IMR-90 (cell line): ENCODE results near the gene HSPB7. TPM values are rescaled to one million over a fixed set of nuclear protein-coding genes. Genes with fewer than 3 reads are reported as not detected.
A peak's percentile ranks its signal among the peaks of the same experiment; 100 is the strongest.

ENCODE experiments used
- ATAC-seq: fragments of 200-7000 bp; cut with Tn5 transposase; 2 replicates; pipeline ENCODE4 v1.9.1; 2020; ENCODE audit warnings: low read depth, mild to moderate bottlenecking, moderate library complexity
- BruUV-seq: library from RNA; stranded (reverse); fragments of 400-500 nt; replicated peaks from 2 replicates; lab custom pipeline; 2021; lab: Mats Ljungman, UMichigan
- CTCF ChIA-PET: fragments of 300-600 bp; formaldehyde crosslinking; extraction: SDS; loops from one replicate; lab custom pipeline; 2021; ENCODE audit warnings: antibody characterized with exemption; lab: Yijun Ruan, JAX
- POLR2A ChIA-PET: fragments of 300-600 bp; sonication (Branson Sonifier 250); formaldehyde crosslinking; loops from one replicate; lab custom pipeline; 2022; ENCODE audit warnings: antibody characterized with exemption; ENCODE audit not compliant: unreplicated experiment; lab: Charles Lee
- DNase-seq: peaks from one replicate; pipeline ENCODE4 v3.0.0; 2013
- H2AFZ ChIP-seq: replicated peaks from 2 replicates; pipeline ENCODE3; 2013; ENCODE audit warnings: low read length, mild to moderate bottlenecking; ENCODE audit not compliant: poor library complexity
- H2AK5ac ChIP-seq: 2 replicates; pipeline ENCODE4 v1.6.1; 2013; ENCODE audit warnings: low read depth, low read length, inconsistent platforms
- H2AK9ac ChIP-seq: replicated peaks from 2 replicates; pipeline ENCODE3; 2013; ENCODE audit warnings: mild to moderate bottlenecking, low read depth, low read length, moderate library complexity; ENCODE audit not compliant: poor library complexity
- H2BK120ac ChIP-seq: 2 replicates; pipeline ENCODE4 v1.6.1; 2013; ENCODE audit warnings: low read depth, low read length, inconsistent platforms
- H2BK15ac ChIP-seq: 3 replicates; pipeline ENCODE4 v1.6.1; 2013; ENCODE audit warnings: low read depth, low read length, inconsistent platforms
- H2BK20ac ChIP-seq: 2 replicates; pipeline ENCODE4 v1.6.1; 2013; ENCODE audit warnings: low read depth, mild to moderate bottlenecking, inconsistent platforms, low read length, moderate library complexity
- H2BK5ac ChIP-seq: 2 replicates; pipeline ENCODE4 v1.6.1; 2013; ENCODE audit warnings: mild to moderate bottlenecking, low read depth, low read length, inconsistent platforms; ENCODE audit not compliant: poor library complexity, severe bottlenecking
- H3K14ac ChIP-seq: replicated peaks from 2 replicates; pipeline ENCODE4 v1.6.1; 2013; ENCODE audit warnings: low read depth, low read length, inconsistent platforms
- H3K18ac ChIP-seq: 2 replicates; pipeline ENCODE4 v1.6.1; 2013; ENCODE audit warnings: low read depth, low read length, control low read depth
- H3K23ac ChIP-seq: 2 replicates; pipeline ENCODE4 v1.6.1; 2013; ENCODE audit warnings: low read depth, low read length, inconsistent platforms
- H3K27ac ChIP-seq: 2 replicates; pipeline ENCODE4 v1.5.1; 2013; ENCODE audit warnings: mild to moderate bottlenecking, control low read depth, low read length; ENCODE audit not compliant: insufficient read depth
- H3K27me3 ChIP-seq: 2 replicates; pipeline ENCODE4 v1.6.1; 2013; ENCODE audit warnings: low read length; ENCODE audit not compliant: control insufficient read depth, insufficient read depth
- H3K36me3 ChIP-seq: 2 replicates; pipeline ENCODE4 v1.6.1; 2013; ENCODE audit warnings: low read length, mixed read lengths; ENCODE audit not compliant: control insufficient read depth, insufficient read depth
- H3K4ac ChIP-seq: 2 replicates; pipeline ENCODE4 v1.6.1; 2013; ENCODE audit warnings: low read depth, low read length, inconsistent platforms
- H3K4me1 ChIP-seq: 2 replicates; pipeline ENCODE4 v1.6.1; 2013; ENCODE audit warnings: low read length, mixed read lengths; ENCODE audit not compliant: control insufficient read depth, insufficient read depth
- H3K4me2 ChIP-seq: 2 replicates; pipeline ENCODE4 v1.6.1; 2013; ENCODE audit warnings: low read depth, mild to moderate bottlenecking, control low read depth, low read length, moderate library complexity
- H3K4me3 ChIP-seq: 2 replicates; pipeline ENCODE4 v1.5.1; 2013; ENCODE audit warnings: low read depth, mild to moderate bottlenecking, control low read depth, low read length, moderate library complexity; ENCODE audit not compliant: insufficient read depth
- H3K56ac ChIP-seq: 2 replicates; pipeline ENCODE4 v1.6.1; 2013; ENCODE audit warnings: low read length, inconsistent platforms; ENCODE audit not compliant: insufficient read depth; ENCODE audit errors: extremely low read depth
- H3K79me1 ChIP-seq, 2 experiments: 2 replicates each; pipeline ENCODE4 v1.6.1; 2013; ENCODE audit warnings: low read length in 2 of 2, inconsistent platforms in 1 of 2, low read depth in 1 of 2
- H3K9ac ChIP-seq: 2 replicates; pipeline ENCODE4 v1.6.1; 2013; ENCODE audit warnings: low read depth, low read length, control low read depth
- H3K9me1 ChIP-seq: 2 replicates; pipeline ENCODE4 v1.6.1; 2013; ENCODE audit warnings: low read length, inconsistent platforms; ENCODE audit not compliant: insufficient read depth
- H3K9me3 ChIP-seq: 2 replicates; pipeline ENCODE4 v1.6.1; 2013; ENCODE audit warnings: low read length; ENCODE audit not compliant: control insufficient read depth, insufficient read depth
- H4K20me1 ChIP-seq: 2 replicates; pipeline ENCODE4 v1.6.1; 2013; ENCODE audit warnings: low read length, inconsistent platforms; ENCODE audit not compliant: insufficient read depth
- H4K5ac ChIP-seq: 2 replicates; pipeline ENCODE4 v1.6.1; 2013; ENCODE audit warnings: mild to moderate bottlenecking, low read depth, low read length, control low read depth
- H4K8ac ChIP-seq, 2 experiments: 2 replicates each; pipeline ENCODE4 v1.6.1; 2013; ENCODE audit warnings: low read depth in 2 of 2, low read length in 2 of 2, control low read depth in 1 of 2, inconsistent platforms in 1 of 2
- H4K91ac ChIP-seq: 2 replicates; pipeline ENCODE4 v1.6.1; 2013; ENCODE audit warnings: low read depth, low read length, inconsistent platforms; ENCODE audit not compliant: insufficient read depth
- BHLHE40 ChIP-seq: fragments of 150-350 bp; IDR thresholded peaks from 2 replicates; pipeline ENCODE4 v1.6.1; 2016; ENCODE audit warnings: mild to moderate bottlenecking, low read depth, low read length
- CEBPB ChIP-seq: IDR thresholded peaks from 2 replicates; pipeline ENCODE4 v1.6.1; 2012; ENCODE audit warnings: low read depth, low read length, improper control_type of control experiment
- CHD1 ChIP-seq: IDR thresholded peaks from 2 replicates; pipeline ENCODE4 v1.6.1; 2012; ENCODE audit warnings: low read depth, low read length, improper control_type of control experiment
- CTCF ChIP-seq: conservative IDR thresholded peaks from 2 replicates; pipeline ENCODE4 v1.5.1; 2012; ENCODE audit warnings: mild to moderate bottlenecking, low read depth, low read length, improper control_type of control experiment
- ELK1 ChIP-seq: fragments of 150-350 bp; IDR thresholded peaks from 2 replicates; pipeline ENCODE4 v1.6.1; 2016; ENCODE audit warnings: low read depth, mild to moderate bottlenecking, low read length, moderate library complexity, borderline replicate concordance
- FOS ChIP-seq: fragments of 150-350 bp; IDR thresholded peaks from 2 replicates; pipeline ENCODE4 v1.6.1; 2016; ENCODE audit warnings: low read depth, low read length
- MAFK ChIP-seq: IDR thresholded peaks from 2 replicates; pipeline ENCODE4 v1.6.1; 2012; ENCODE audit warnings: low read depth, low read length, improper control_type of control experiment
- MAZ ChIP-seq: IDR thresholded peaks from 2 replicates; pipeline ENCODE4 v1.6.1; 2012; ENCODE audit warnings: low read depth, mild to moderate bottlenecking, low read length, improper control_type of control experiment, moderate library complexity, borderline replicate concordance
- MXI1 ChIP-seq: IDR thresholded peaks from 2 replicates; pipeline ENCODE4 v1.6.1; 2012; ENCODE audit warnings: low read depth, mild to moderate bottlenecking, low read length, moderate library complexity, borderline replicate concordance
- NFE2L2 ChIP-seq: fragments of 150-350 bp; IDR thresholded peaks from 2 replicates; pipeline ENCODE4 v1.6.1; 2016; ENCODE audit warnings: low read depth, mild to moderate bottlenecking, low read length
- POLR2A ChIP-seq: IDR thresholded peaks from 2 replicates; pipeline ENCODE4 v1.6.1; 2012; ENCODE audit warnings: mild to moderate bottlenecking, low read depth, low read length
- RAD21 ChIP-seq: IDR thresholded peaks from 2 replicates; pipeline ENCODE4 v1.6.1; 2012; ENCODE audit warnings: low read length, improper control_type of control experiment
- RCOR1 ChIP-seq: IDR thresholded peaks from 2 replicates; pipeline ENCODE4 v1.6.1; 2012; ENCODE audit warnings: mild to moderate bottlenecking, low read length, improper control_type of control experiment; ENCODE audit not compliant: insufficient replicate concordance
- RFX5 ChIP-seq: IDR thresholded peaks from 2 replicates; pipeline ENCODE4 v1.8.0; 2012; ENCODE audit warnings: low read depth, mild to moderate bottlenecking, low read length, moderate library complexity
- SMC3 ChIP-seq: fragments of 150-350 bp; IDR thresholded peaks from 2 replicates; pipeline ENCODE4 v1.6.1; 2016; ENCODE audit warnings: low read depth, mild to moderate bottlenecking, antibody characterized with exemption, low read length, moderate library complexity
- USF2 ChIP-seq: fragments of 150-350 bp; IDR thresholded peaks from 2 replicates; pipeline ENCODE4 v1.6.1; 2017; ENCODE audit warnings: mild to moderate bottlenecking, antibody characterized with exemption, low read length, low read depth
- WGBS, 2 experiments: methylation state at CpG; one replicate each; pipeline versions ENCODE4 v1.1.5 to v1.1.7; 2013; ENCODE audit warnings: missing lambda C conversion rate in 2 of 2; ENCODE audit not compliant: insufficient read length in 1 of 2; ENCODE audit errors: extremely low coverage in 2 of 2; 5-methylcytosine and 5-hydroxymethylcytosine counted together
- dilution Hi-C: fragments of 300-500 bp; cut with HindIII; formaldehyde crosslinking; loops from one replicate; pipeline ENCODE4 v1.14.3; 2018; ENCODE audit warnings: low sequenced_read_pairs; ENCODE audit not compliant: unreplicated experiment
- in situ Hi-C: fragments of 300-500 bp; cut with MboI; formaldehyde crosslinking; loops from 3 replicates; pipeline ENCODE4 v1.14.3; 2019; ENCODE audit warnings: low sequenced_read_pairs, inconsistent platforms, mixed read lengths
- intact Hi-C: fragments of 100-400 bp; cut with micrococcal nuclease; formaldehyde crosslinking; loops from 2 replicates; pipeline ENCODE4 v1.10.0; 2022
- polyA plus RNA-seq, 3 experiments: library from polyadenylated mRNA; depleted of rRNA; stranded (reverse); fragments of >200 nt; gene quantifications; 2 replicates each; pipeline ENCODE4 v1.2.3, GENCODE V29; 2012; ENCODE audit warnings: low replicate concordance in 1 of 3
- total RNA-seq: library from RNA; depleted of rRNA; stranded (reverse); fragments of >200 nt; gene quantifications from 2 replicates; pipeline ENCODE4 v1.2.3, GENCODE V29; 2012

Gene HSPB7
- total and polyA plus RNA-seq, 2 of the 4 experiments (the other 2 are of a cell fraction) = 0.54 to 3.0 TPM

- peak overlapping the region; percentile 73 for H2AK9ac ChIP-seq
- no peak overlapping the region for H3K18ac ChIP-seq
- H2BK5ac ChIP-seq = no peak overlapping the region
- ChIA-PET CTCF (interaction anchor here (0.8 kb wide), 1 partner anchor 231 kb away, joined by 3 read pairs; no protein-coding TSS in a partner anchor), POLR2A (no interaction called here)
- no peaks in the 10 kb centered on the region for H3K79me1 ChIP-seq
- dilution Hi-C loops (no loop called here), in situ Hi-C loops (no loop called here), intact Hi-C loops (loop anchor here (1.0 to 5.0 kb wide), 3 partner anchors 24 to 217 kb away; no protein-coding TSS in a partner anchor)
- ATAC-seq = peak; percentile 79
- H4K5ac ChIP-seq = no peak overlapping the region
- H3K36me3 ChIP-seq = no peaks in the 10 kb centered on the region
- no peak overlapping the region for H3K4ac ChIP-seq
- no peak overlapping the region for H4K8ac ChIP-seq
- peak; percentile 67 for DNase-seq
- 0 out of 2 replicates have a peak, but pooled peaks cover 4% of the 10 kb centered on the region for H4K20me1 ChIP-seq
- peaks cover 2% of the 10 kb centered on the region; the same call in 1 of the 2 replicates for H3K27me3 ChIP-seq
- TF ChIP-seq RAD21 = peak; percentile 98
- 0 out of 2 replicates have a peak, but pooled peaks have one; percentile 23 for TF ChIP-seq POLR2A
- TF ChIP-seq MAFK = no peak
- peak; percentile 98 for TF ChIP-seq SMC3
- no peak for TF ChIP-seq USF2
- TF ChIP-seq CEBPB = no peak
- TF ChIP-seq RCOR1 = no peak
- no peak for TF ChIP-seq RFX5
- TF ChIP-seq CTCF = peak; percentile 97
- no peak for TF ChIP-seq MAZ
- no peak for TF ChIP-seq MXI1
- no peak for TF ChIP-seq ELK1
- no peak for TF ChIP-seq CHD1
- no peak for TF ChIP-seq NFE2L2
- TF ChIP-seq BHLHE40 = no peak
- TF ChIP-seq FOS = no peak
- H4K91ac ChIP-seq = no peak overlapping the region
- BruUV-seq = no TSS peak
- no peak overlapping the region for H2BK15ac ChIP-seq
- peaks cover 9% of the 10 kb centered on the region for H3K4me1 ChIP-seq
- H3K9me3 ChIP-seq = no peaks in the 10 kb centered on the region
- H2AFZ ChIP-seq = peak overlapping the region; percentile 74
- no peak overlapping the region for H2AK5ac ChIP-seq
- no peak overlapping the region for H3K14ac ChIP-seq
- H3K4me2 ChIP-seq = no peak overlapping the region
- no peak overlapping the region for H2BK20ac ChIP-seq
- no peak overlapping the region for H3K27ac ChIP-seq
- H3K23ac ChIP-seq = no peak overlapping the region
- no CpG with 5 or more reads among the region's 4 CpGs for WGBS, 2 experiments
- no peaks in the 10 kb centered on the region; the same call in 1 of the 2 replicates for H3K9me1 ChIP-seq
- no peak overlapping the region for H3K9ac ChIP-seq
- H3K4me3 ChIP-seq = no peak overlapping the region
- no peak overlapping the region for H2BK120ac ChIP-seq
- H3K56ac ChIP-seq = no peak overlapping the region
Measured at GRCh38 chr1:16009030-16009460, 8.8 kb downstream of the HSPB7 start.
